HCT116 (cell line): Measurements from ENCODE around the gene BARX1. TPM values are rescaled to one million over a fixed set of nuclear protein-coding genes. Genes with fewer than 3 reads are reported as not detected.

Experiments
- ATAC-seq: fragments of 200-7000 bp; cut with Tn5 transposase; 2 replicates; pipeline ENCODE4 v1.9.1; 2020; ENCODE audit warnings: mild to moderate bottlenecking, moderate library complexity
- BruUV-seq: library from RNA; stranded (reverse); fragments of 400-500 nt; replicated peaks from 2 replicates; lab custom pipeline; 2021; lab: Mats Ljungman, UMichigan
- CTCF ChIA-PET: fragments of 300-600 bp; sonication (Branson Sonifier 250); formaldehyde crosslinking; loops from one replicate; lab custom pipeline; 2021; ENCODE audit warnings: antibody characterized with exemption; lab: Charles Lee
- POLR2A ChIA-PET: fragments of 300-600, 350-600 bp; sonication (Branson Sonifier 250); formaldehyde crosslinking; loops from one replicate; lab custom pipeline; 2021; ENCODE audit warnings: antibody characterized with exemption; lab: Charles Lee
- RAD21 ChIA-PET, 2 experiments: fragments of 300-600 bp; sonication (Branson Sonifier 250); formaldehyde crosslinking; loops; one replicate each; lab custom pipeline; 2023; ENCODE audit warnings: low total read pairs in 2 of 2; ENCODE audit not compliant: uncharacterized antibody in 2 of 2, unreplicated experiment in 2 of 2, low non-redundant PET in 1 of 2; lab: Charles Lee
- DNase-seq: peaks from one replicate; pipeline ENCODE4 v3.0.0-alpha.2; 2010; ENCODE audit warnings: low read depth, low spot score
- H2AFZ ChIP-seq: fragments of 200-600 bp; shearing (Covaris generic), sonication (generic); 2 replicates; pipeline ENCODE4 v1.6.1; 2017; ENCODE audit warnings: low read depth, mixed run types, mixed read lengths, antibody characterized with exemption, low read length; ENCODE audit not compliant: poor library complexity, severe bottlenecking
- H3K27ac ChIP-seq: 2 replicates; pipeline ENCODE4 v1.5.1; 2012; ENCODE audit warnings: low read depth, low read length
- H3K27me3 ChIP-seq: fragments of 200-600 bp; sonication (generic); 2 replicates; pipeline ENCODE4 v1.6.1; 2016; ENCODE audit warnings: mixed run types, low read length, mixed read lengths; ENCODE audit not compliant: insufficient read depth
- H3K36me3 ChIP-seq, 2 experiments: fragments of 200-500 bp in 1 of 2; fragments of 200-600 bp in 1 of 2; sonication (Bioruptor generic) in 1 of 2; sonication (generic) in 1 of 2; 2 replicates each; pipeline versions ENCODE4 v1.5.1 to v1.6.1; 2014 to 2016; ENCODE audit warnings: low read length in 2 of 2, inconsistent platforms in 1 of 2, mixed read lengths in 1 of 2, mixed run types in 1 of 2; ENCODE audit not compliant: insufficient read depth in 2 of 2, control insufficient read depth in 1 of 2
- H3K4me1 ChIP-seq, 2 experiments: fragments of 200-600 bp in 1 of 2; sonication (generic) in 1 of 2; 2 replicates each; pipeline versions ENCODE4 v1.5.1 to v1.6.1; 2012 to 2017; ENCODE audit warnings: low read length in 2 of 2, inconsistent platforms in 1 of 2, mild to moderate bottlenecking in 1 of 2, mixed read lengths in 1 of 2, mixed run types in 1 of 2, moderate library complexity in 1 of 2; ENCODE audit not compliant: insufficient read depth in 2 of 2, control insufficient read depth in 1 of 2
- H3K4me2 ChIP-seq: fragments of 200-600 bp; sonication (generic); 2 replicates; pipeline ENCODE4 v1.6.1; 2017; ENCODE audit warnings: mixed run types, low read length, mixed read lengths
- H3K4me3 ChIP-seq, 2 experiments: fragments of 200-600 bp in 1 of 2; sonication (generic) in 1 of 2; replicated peaks in 1 of 2; 2 replicates each; pipeline ENCODE4 v1.5.1; 2011 to 2016; ENCODE audit warnings: low read length in 2 of 2, control low read depth in 1 of 2, low read depth in 1 of 2, mild to moderate bottlenecking in 1 of 2, mixed read lengths in 1 of 2, mixed run types in 1 of 2
- H3K79me2 ChIP-seq: fragments of 200-600 bp; sonication (generic); 2 replicates; pipeline ENCODE4 v1.6.1; 2017; ENCODE audit warnings: mild to moderate bottlenecking, mixed run types, low read length, moderate library complexity, mixed read lengths; ENCODE audit not compliant: insufficient read depth
- H3K9ac ChIP-seq: fragments of 200-600 bp; sonication (generic); 2 replicates; pipeline ENCODE4 v1.6.1; 2016; ENCODE audit warnings: low read length, mixed read lengths
- H3K9me2 ChIP-seq: fragments of 200-600 bp; sonication (generic), shearing (Covaris generic); 2 replicates; pipeline ENCODE4 v1.6.1; 2017; ENCODE audit warnings: mixed run types, mild to moderate bottlenecking, moderate library complexity; ENCODE audit not compliant: insufficient read depth
- H3K9me3 ChIP-seq, 2 experiments: fragments of 200-500 bp in 1 of 2; fragments of 200-600 bp in 1 of 2; sonication (Bioruptor generic) in 1 of 2; sonication (generic) in 1 of 2; 2 replicates each; pipeline ENCODE4 v1.6.1; 2014 to 2017; ENCODE audit warnings: low read length in 2 of 2, mixed read lengths in 2 of 2, inconsistent platforms in 1 of 2, low read depth in 1 of 2, mild to moderate bottlenecking in 1 of 2, mixed run types in 1 of 2, moderate library complexity in 1 of 2; ENCODE audit not compliant: control insufficient read depth in 1 of 2, insufficient read depth in 1 of 2
- H4K20me1 ChIP-seq: fragments of 200-600 bp; sonication (generic), shearing (Covaris generic); 2 replicates; pipeline ENCODE4 v1.6.1; 2017; ENCODE audit warnings: mixed run types, mild to moderate bottlenecking, moderate library complexity; ENCODE audit not compliant: insufficient read depth
- ATF3 ChIP-seq: IDR thresholded peaks from 2 replicates; pipeline ENCODE4 v1.6.1; 2012
- ELF1 ChIP-seq: IDR thresholded peaks from 2 replicates; pipeline ENCODE4 v1.6.1; 2012; ENCODE audit warnings: low read depth, borderline replicate concordance
- EZH2phosphoT487 ChIP-seq: fragments of 200-600 bp; IDR thresholded peaks from 2 replicates; pipeline ENCODE4 v1.6.1; 2018; ENCODE audit warnings: antibody characterized with exemption, borderline replicate concordance
- JUND ChIP-seq: IDR thresholded peaks from 2 replicates; pipeline ENCODE4 v1.6.1; 2012
- POLR2AphosphoS5 ChIP-seq: IDR thresholded peaks from 2 replicates; pipeline ENCODE4 v1.6.1; 2011; ENCODE audit warnings: mild to moderate bottlenecking, low read depth, low read length, moderate library complexity
- RAD21 ChIP-seq: IDR thresholded peaks from 2 replicates; pipeline ENCODE4 v1.6.1; 2012; ENCODE audit warnings: low read depth, mild to moderate bottlenecking
- REST ChIP-seq: IDR thresholded peaks from 2 replicates; pipeline ENCODE4 v1.6.1; 2012; ENCODE audit warnings: low read depth
- SIN3A ChIP-seq: IDR thresholded peaks from 2 replicates; pipeline ENCODE4 v1.6.1; 2012; ENCODE audit warnings: low read depth
- SRF ChIP-seq: IDR thresholded peaks from 2 replicates; pipeline ENCODE4 v1.6.1; 2012; ENCODE audit warnings: low read depth
- YY1 ChIP-seq: IDR thresholded peaks from 2 replicates; pipeline ENCODE4 v1.6.1; 2011; ENCODE audit warnings: low read length, low read depth, moderate library complexity, mild to moderate bottlenecking; ENCODE audit not compliant: insufficient replicate concordance; ENCODE audit errors: extremely low read depth
- ZBTB33 ChIP-seq: IDR thresholded peaks from 2 replicates; pipeline ENCODE4 v1.6.1; 2011; ENCODE audit warnings: mild to moderate bottlenecking, low read length, moderate library complexity; ENCODE audit not compliant: insufficient replicate concordance; ENCODE audit errors: extremely low read depth
- ZNF274 ChIP-seq: fragments of 200-500 bp; sonication (Bioruptor generic); IDR thresholded peaks from 2 replicates; pipeline ENCODE4 v1.6.1; 2014; ENCODE audit warnings: mild to moderate bottlenecking, low read depth, low read length, inconsistent platforms
- intact Hi-C: fragments of 100-400 bp; cut with micrococcal nuclease; formaldehyde crosslinking; loops from 2 replicates; pipeline ENCODE4 v1.10.0; 2022
- total RNA-seq: library from RNA; stranded (reverse); gene quantifications from one replicate; pipeline ENCODE4 v1.2.1, GENCODE V29; 2021; ENCODE audit not compliant: unreplicated experiment

Gene BARX1
- total RNA-seq, 1 experiment from 2014 or later = not detected

DNA sequence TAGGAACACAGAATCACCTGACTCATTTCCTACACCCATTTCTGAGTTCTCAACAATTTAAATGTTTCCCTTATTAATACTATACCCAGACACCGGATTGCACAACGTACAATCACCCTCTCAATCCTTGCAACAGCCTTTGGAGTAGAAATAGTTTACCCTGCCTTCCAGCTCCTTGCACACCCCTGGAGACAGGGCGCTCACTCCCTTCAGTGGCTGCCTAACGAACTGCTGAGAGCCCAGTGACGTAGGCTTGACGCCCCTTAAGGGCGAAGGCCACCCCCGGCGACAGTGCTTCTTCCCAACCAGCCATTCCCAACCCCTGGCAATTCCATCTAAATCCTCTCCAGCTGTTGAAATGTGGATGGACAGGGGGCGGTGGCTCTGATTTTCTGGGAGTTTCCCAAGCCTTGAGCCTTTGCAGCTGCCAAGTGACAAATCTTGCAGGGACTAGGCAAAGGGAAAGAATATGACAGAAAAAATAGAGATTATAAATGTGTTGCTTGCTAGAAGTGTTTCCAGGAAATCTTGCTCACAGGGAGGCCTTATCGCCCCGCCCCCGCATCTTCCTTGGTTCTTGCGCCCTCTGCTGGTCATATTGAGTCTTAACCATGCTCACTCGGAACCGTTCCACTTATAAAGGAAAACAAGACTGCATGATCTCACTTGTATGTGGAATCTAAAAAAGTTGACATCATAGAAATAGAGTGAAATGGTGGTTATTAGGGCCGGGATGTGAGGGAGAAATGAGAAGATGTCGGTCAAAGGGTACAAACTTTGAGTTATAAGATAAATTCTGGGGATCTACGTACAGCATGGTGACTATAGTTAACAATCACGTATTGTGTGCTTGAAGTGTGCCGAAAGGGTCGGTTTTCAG, 7.6 kb upstream of the BARX1 start (continued):
- TF ChIP-seq REST (no peak), JUND (no peak), RAD21 (peak; percentile 85), YY1 (no peak), EZH2phosphoT487 (no peak)

GRCh38 chr9:93962017-93962416, 6.9 kb upstream of the BARX1 start:
- H3K27ac ChIP-seq = no peak overlapping the region
- H4K20me1 ChIP-seq = no peaks in the 10 kb centered on the region
- ATAC-seq = no peak
- H3K4me3 ChIP-seq = no peak overlapping the region
- no peaks in the 10 kb centered on the region for H3K79me2 ChIP-seq
- DNase-seq = no peak
- CTCF ChIA-PET = interaction anchor here (0.8 to 2.2 kb wide), 7 partner anchors 14 to 280 kb away, joined by 3 to 18 read pairs (median 4); no protein-coding TSS in a partner anchor
- POLR2A ChIA-PET = no interaction called here
- H3K4me1 ChIP-seq = peaks cover 0 to 6% of the 10 kb centered on the region in 2 experiments; a peak in 1 of 4 replicates
- no peaks in the 10 kb centered on the region for H3K9me3 ChIP-seq
- RAD21 ChIA-PET = interaction anchor here (1.0 to 1.5 kb wide), 3 partner anchors 134 to 147 kb away, joined by 3 to 5 read pairs (median 3); no protein-coding TSS in a partner anchor
- intact Hi-C loops = loop anchor here (2.0 kb wide), 2 partner anchors 135 to 251 kb away; no protein-coding TSS in a partner anchor
- no peak overlapping the region for H3K9ac ChIP-seq
- no peak overlapping the region for H2AFZ ChIP-seq
- no peak overlapping the region for H3K4me2 ChIP-seq
- no peaks in the 10 kb centered on the region for H3K9me2 ChIP-seq
- no peaks in the 10 kb centered on the region for H3K36me3 ChIP-seq
- H3K27me3 ChIP-seq = no peaks in the 10 kb centered on the region
- no TSS peak for BruUV-seq
- TF ChIP-seq ZNF274 = no peak
- no peak for TF ChIP-seq ZBTB33
- TF ChIP-seq REST = no peak
- no peak for TF ChIP-seq POLR2AphosphoS5
- TF ChIP-seq YY1 = no peak
- no peak for TF ChIP-seq SIN3A
- TF ChIP-seq ELF1 = no peak
- TF ChIP-seq ATF3 = no peak
- TF ChIP-seq SRF = no peak
